Activated CD4-positive, alpha-beta T cell treated with anti-CD3 and anti-CD28 coated beads, Interleukin-2, Interleukin-4, amounts not matched to agents 100 ng/mL and 50 ng/mL, durations not matched to agents 16 hours and 8 hours (primary cell): Measurements from ENCODE around the gene TWIST2.
A peak's percentile ranks its signal among the peaks of the same experiment; 100 is the strongest.

Experiments
- DNase-seq: peaks from one replicate; pipeline ENCODE4 v3.0.0-alpha.2; 2020; ENCODE audit warnings: low spot score

TWIST2 gene

GRCh38 chr2:238873381-238873801, 25.5 kb downstream of the TWIST2 start:
- no peak for DNase-seq

- DNase-seq: no peak
Measured at GRCh38 chr2:238873841-238874240, 26.0 kb downstream of the TWIST2 start.

DNA sequence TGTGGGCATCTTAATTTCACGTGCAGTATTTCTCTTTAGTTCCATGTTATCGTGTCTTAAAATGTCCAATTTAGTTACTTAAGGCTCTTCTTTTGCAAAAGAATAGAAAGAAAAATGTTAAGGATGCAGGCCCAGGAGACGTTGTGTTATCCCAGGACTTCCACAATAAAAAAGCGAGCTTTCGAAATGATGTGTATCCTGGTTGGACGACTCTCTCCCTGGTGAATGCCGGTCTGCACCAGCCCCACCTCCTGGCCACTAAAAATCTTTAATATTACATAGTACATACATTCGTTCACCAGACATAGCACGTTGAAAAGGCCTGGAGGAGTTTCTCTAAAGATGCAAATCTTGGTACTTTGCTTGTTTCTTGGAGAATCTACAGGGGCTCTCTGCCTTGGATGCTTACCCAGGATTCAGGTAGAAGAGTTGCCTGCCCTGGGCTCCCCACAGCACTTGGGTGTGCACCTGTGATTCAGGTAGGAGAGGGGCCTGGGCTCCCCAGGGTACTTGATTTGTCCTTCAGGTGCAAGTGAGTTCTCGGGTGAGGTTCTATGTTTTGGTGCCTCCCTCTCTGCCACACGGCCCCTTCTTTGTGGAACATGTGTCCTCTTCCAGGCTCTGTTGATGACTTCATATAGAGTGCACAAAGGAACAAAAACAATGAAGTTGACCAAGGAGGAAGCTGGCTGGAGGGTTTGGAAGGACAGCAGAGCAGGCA, 26.6 kb downstream of the TWIST2 start:
- no peak for DNase-seq

GRCh38 chr2:238875101-238875470, 27.2 kb downstream of the TWIST2 start:
- DNase-seq: no peak

GRCh38 chr2:238875471-238876231, 27.8 kb downstream of the TWIST2 start:
- DNase-seq: no peak

- DNase-seq: no peak
Measured at GRCh38 chr2:238876232-238876630, 28.3 kb downstream of the TWIST2 start.

DNA sequence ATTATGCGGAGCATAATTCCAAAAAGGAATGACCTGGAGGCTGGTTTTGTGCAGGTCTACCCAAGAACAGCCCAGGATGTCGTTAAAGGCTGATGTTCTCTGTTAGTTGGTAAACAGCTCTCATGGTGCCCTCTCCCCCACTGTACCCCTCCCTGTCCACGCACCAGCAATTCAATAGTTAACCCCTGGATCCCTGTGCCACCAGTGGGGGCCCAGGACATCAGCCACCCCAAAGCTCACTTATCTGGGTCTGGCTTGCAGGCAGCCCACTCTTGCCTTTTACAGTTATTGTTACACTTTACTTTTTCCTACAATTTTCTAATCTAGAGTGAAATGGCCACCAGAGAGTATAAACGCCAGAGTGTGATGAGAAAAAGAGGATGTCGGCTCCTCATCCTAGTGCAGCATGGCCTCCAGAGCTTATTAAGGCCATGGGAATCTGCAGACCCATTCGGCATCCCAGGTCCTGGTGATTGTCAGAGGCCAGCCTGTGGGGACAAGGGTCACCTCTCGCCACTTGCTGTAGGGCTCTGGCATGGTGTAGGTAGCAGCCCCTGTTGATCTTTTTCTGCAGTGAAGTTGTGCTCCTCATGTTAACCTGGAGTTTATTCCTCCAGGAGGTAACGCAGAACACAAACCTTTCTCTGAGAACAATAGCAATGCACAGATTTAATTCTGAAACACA, 30.3 kb downstream of the TWIST2 start:
- DNase-seq: no peak

- DNase-seq: no peak
Measured at GRCh38 chr2:238879043-238879442, 31.2 kb downstream of the TWIST2 start.

- peak; percentile 5 for DNase-seq
Measured at GRCh38 chr2:238879621-238880377, 31.9 kb downstream of the TWIST2 start.

DNA sequence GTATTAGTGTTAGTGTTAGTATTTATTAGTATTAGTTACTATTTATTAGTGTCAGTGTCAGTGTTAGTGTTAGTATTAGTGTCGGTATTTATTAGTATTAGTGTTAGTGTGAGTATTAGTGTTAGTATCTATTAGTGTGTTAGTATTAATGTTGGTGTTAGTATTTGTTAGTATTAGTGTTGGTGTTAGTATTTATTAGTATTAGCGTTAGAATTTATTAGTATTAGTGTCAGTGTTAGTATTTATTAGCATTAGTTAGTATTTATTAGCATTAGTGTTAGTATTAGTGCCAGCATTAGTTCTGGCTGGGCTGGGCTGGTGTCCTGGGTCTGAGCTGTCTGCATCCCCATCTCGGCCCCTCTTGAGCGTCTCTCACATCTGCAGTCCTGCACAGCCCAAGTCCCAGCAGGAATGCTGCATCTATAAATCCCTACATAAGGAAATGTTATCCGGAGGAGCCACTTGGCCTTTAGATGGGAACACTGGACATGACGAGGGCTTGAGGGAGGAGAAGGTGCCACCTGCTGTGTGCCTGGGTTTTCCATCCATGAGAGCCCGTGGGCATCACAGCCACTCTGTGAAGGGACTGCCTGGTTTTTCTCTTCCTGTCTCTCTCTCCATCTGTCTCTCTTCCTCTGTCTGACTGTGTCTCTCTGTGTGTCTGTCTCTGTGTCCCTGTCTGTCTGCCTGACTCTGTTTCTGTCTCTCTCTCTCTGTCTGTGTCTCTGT, 33.6 kb downstream of the TWIST2 start:
- DNase-seq: peak; percentile 11

DNA sequence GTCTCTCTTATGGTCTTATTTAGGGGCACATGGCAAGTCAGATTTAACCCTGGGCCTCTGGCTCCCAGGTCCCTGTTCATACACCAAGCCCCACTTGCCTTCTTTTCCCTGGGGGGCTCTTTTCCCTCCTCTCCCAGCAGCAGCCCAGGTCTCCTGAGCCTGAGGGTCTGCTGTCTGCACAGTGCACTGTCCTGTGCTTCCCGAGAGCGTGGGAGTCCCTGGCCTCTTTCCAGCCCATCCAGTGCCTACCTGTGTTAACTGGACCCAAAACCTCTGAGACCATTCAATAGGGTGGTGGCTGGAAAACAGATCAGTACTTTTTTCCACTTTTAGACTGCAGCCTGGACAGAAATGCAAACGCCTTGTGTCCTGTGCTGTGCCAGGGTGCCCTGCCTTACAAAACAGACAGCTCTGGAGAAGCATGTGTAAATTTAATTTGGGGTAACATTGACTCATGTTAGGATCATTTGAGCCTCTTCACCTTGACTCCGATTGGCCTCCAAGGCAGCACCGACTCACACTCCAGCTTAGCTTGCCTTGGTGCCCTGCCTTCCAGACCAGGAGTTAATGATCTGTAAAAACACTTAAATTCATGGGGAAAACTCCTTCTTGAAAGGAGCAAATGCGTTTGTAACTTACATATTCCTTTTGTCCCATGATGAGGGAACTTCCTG, 34.3 kb downstream of the TWIST2 start:
- no peak for DNase-seq

DNA sequence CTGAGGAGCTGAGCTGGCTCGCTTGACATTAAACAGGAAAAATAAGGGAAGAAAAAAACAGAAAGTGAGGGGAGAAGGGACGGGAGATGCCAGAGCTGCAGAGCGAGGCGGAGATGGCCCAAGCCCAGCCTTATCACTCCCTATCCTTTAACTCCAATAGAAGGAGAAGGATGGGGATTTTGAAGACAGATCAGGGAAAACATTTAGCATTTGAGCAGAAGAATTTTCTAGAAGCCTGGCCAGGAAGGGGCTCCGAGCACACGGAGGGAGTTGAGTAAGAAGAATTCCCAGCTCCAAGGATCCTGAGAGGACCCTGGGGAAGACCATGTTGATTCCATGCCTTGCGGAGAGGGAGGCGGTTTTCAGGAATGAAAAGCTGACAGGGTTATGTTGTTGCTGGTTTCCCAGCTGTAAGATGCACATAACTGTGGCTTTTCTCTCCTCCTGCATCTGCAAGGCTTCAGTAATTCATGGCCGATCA, 35.6 kb downstream of the TWIST2 start:
- DNase-seq: no peak

DNA sequence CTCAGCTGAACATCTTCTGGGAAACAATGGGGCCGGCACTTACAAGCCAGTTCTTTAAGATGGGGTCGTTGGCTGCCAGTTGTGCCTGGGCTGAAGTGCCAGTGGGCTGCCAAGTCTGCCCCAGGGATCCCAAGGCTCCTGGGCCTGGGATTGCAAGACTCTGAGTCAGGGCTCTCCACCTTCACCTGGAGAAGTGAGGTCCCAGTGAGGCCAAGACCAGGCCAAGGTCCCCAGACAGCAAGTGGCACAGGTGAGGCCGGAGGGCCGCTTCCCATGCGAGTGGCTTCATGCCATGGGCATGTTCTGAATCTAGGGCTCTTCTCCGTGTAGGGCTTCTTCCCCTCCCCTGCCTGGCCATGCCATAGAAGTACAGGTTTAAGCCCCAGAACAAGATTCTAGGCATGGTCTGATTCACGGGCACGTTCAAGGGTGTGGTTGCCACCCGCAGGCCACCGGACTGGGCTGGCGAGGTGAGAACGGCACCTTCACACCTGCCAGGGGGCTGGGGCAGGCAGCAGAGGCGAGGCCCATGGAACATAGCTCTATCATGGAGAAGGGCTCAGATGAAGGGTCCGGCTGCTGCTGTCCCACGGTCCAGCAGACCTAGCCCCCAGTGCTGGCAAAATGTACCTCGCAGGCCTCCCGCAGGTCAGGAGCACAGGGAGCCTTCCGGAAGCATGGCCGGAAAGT, 36.4 kb downstream of the TWIST2 start:
- no peak for DNase-seq

- no peak for DNase-seq
Measured at GRCh38 chr2:238884812-238885408, 37.0 kb downstream of the TWIST2 start.

GRCh38 chr2:238886453-238887094, 38.7 kb downstream of the TWIST2 start:
- no peak for DNase-seq

GRCh38 chr2:238887616-238888015, 39.7 kb downstream of the TWIST2 start:
- DNase-seq: no peak

DNA sequence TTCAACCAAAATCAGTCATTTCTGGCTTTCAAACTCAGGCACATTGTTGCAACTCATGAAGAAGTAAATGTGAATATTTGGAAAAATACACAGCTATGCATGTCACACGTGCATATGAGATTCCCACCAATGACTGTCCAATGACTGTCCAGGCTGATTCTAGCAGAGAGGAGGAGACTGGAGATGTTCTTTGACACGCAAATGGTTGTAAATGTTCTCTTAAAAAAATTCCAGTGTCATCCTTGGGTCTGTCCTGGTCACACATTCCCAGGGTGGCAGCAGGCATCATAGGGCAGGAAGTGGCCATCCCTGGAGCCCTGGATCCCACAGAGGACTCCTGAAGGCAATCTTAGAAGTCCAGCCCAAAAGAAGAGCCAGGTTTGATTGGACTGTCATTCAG, 40.9 kb downstream of the TWIST2 start:
- no peak for DNase-seq

DNA sequence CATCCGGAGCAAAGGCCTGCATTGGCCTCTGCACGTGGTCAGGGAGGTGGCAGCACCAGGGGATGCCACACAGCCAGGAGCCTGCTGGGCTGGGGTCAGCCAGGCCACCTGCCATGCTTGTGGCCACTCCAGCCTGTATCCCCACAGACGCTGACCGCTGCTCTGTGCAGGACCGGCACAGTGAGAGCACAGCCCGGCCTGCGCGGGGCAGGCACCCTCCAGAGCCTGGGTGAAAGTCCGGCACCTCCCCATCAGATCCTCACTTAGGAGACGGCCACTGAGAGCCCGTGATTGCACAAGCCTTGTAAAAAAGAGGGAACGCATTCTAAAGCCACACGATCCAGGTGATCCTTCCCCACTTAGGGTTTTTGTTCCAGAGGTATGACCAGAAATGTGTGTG, 42.2 kb downstream of the TWIST2 start:
- DNase-seq: no peak
